B cell (primary cell): Measurements from ENCODE around the gene CASP9. TPM values are rescaled to one million over a fixed set of nuclear protein-coding genes. Genes with fewer than 3 reads are reported as not detected.

Experiments used
- ATAC-seq: fragments of 200-7000 bp; cut with Tn5 transposase; one replicate; pipeline ENCODE4 v1.10.0; 2021; ENCODE audit warnings: low read depth, mild to moderate bottlenecking, moderate number of reproducible peaks, moderate library complexity
- CTCF ChIA-PET: fragments of 350-600 bp; sonication (Branson Sonifier 250); formaldehyde crosslinking; loops from one replicate; lab custom pipeline; 2021; ENCODE audit warnings: antibody characterized with exemption, inconsistent platforms; lab: Charles Lee
- POLR2A ChIA-PET: fragments of 350-600 bp; sonication (Branson Sonifier 250); formaldehyde crosslinking; loops from one replicate; lab custom pipeline; 2021; ENCODE audit warnings: antibody characterized with exemption; lab: Charles Lee
- DNase-seq: peaks from one replicate; pipeline ENCODE4 v3.0.0; 2013
- H2AFZ ChIP-seq: 2 replicates; pipeline ENCODE4 v1.6.1; 2012; ENCODE audit warnings: mild to moderate bottlenecking, low read depth, low read length; ENCODE audit not compliant: insufficient read depth, poor library complexity, severe bottlenecking
- H3K27ac ChIP-seq, 2 donors: 1 replicate in 1 of 2; 2 replicates in 1 of 2; pipeline ENCODE4 v1.5.1; 2012 to 2013; ENCODE audit warnings: low read length in 2 of 2, mild to moderate bottlenecking in 2 of 2, moderate library complexity in 1 of 2
- H3K27me3 ChIP-seq, 4 experiments: fragments of 200-600 bp in 1 of 4; sonication (generic) in 1 of 4; replicated peaks in 1 of 4; 1 replicate in 2 of 4; 2 replicates in 2 of 4; pipeline versions ENCODE4 v1.6.1 to v1.7.0; 2013 to 2016; ENCODE audit warnings: low read length in 3 of 4, mild to moderate bottlenecking in 2 of 4, mixed read lengths in 1 of 4, moderate library complexity in 1 of 4; ENCODE audit not compliant: insufficient read depth in 4 of 4, control insufficient read depth in 3 of 4; ENCODE audit errors: control extremely low read depth in 1 of 4
- H3K36me3 ChIP-seq, 2 experiments: replicated peaks in 1 of 2; 1 replicate in 1 of 2; 2 replicates in 1 of 2; pipeline versions ENCODE4 v1.6.1 to v1.7.1; 2013; ENCODE audit warnings: low read length in 1 of 2; ENCODE audit not compliant: insufficient read depth in 2 of 2, control insufficient read depth in 1 of 2; ENCODE audit errors: control extremely low read depth in 1 of 2, extremely low read depth in 1 of 2
- H3K4me1 ChIP-seq, 2 donors: fragments of 200-600 bp in 1 of 2; sonication (generic) in 1 of 2; 1 replicate in 1 of 2; 2 replicates in 1 of 2; pipeline versions ENCODE4 v1.5.1 to v1.6.1; 2013 to 2017; ENCODE audit warnings: low read length in 2 of 2; ENCODE audit not compliant: control insufficient read depth in 2 of 2, insufficient read depth in 2 of 2
- H3K4me2 ChIP-seq: replicated peaks from 2 replicates; pipeline ENCODE3; 2012; ENCODE audit warnings: mild to moderate bottlenecking, low read depth, low read length; ENCODE audit not compliant: poor library complexity, severe bottlenecking
- H3K4me3 ChIP-seq, 5 experiments: fragments of 200-600 bp in 1 of 5; sonication (generic) in 1 of 5; 1 replicate in 3 of 5; 2 replicates in 2 of 5; pipeline versions ENCODE4 v1.5.1 to v1.7.0; 2011 to 2016; ENCODE audit warnings: low read length in 4 of 5, mild to moderate bottlenecking in 4 of 5, low read depth in 2 of 5, control low read depth in 1 of 5, moderate library complexity in 1 of 5; ENCODE audit not compliant: insufficient read depth in 1 of 5; ENCODE audit errors: control extremely low read depth in 1 of 5, extremely low read depth in 1 of 5
- H3K79me2 ChIP-seq: fragments of 200-600 bp; sonication (generic); one replicate; pipeline ENCODE4 v1.6.0; 2016; ENCODE audit warnings: low read length; ENCODE audit not compliant: control insufficient read depth, insufficient read depth
- H3K9ac ChIP-seq: fragments of 200-600 bp; sonication (generic); 2 replicates; pipeline ENCODE4 v1.6.1; 2017; ENCODE audit warnings: mild to moderate bottlenecking, low read length, moderate library complexity
- H3K9me3 ChIP-seq, 3 donors: one replicate each; pipeline versions ENCODE4 v1.6.1 to v1.7.1; 2013; ENCODE audit warnings: low read length in 2 of 3; ENCODE audit not compliant: control insufficient read depth in 2 of 3, insufficient read depth in 1 of 3; ENCODE audit errors: control extremely low read depth in 1 of 3
- H4K20me1 ChIP-seq: 2 replicates; pipeline ENCODE4 v1.6.0; 2012; ENCODE audit warnings: mild to moderate bottlenecking, low read length; ENCODE audit not compliant: insufficient read depth, control insufficient read depth, poor library complexity, severe bottlenecking
- H3K27ac Mint-ChIP-seq: one replicate; pipeline ENCODE4 v1.8.0; 2021; ENCODE audit warnings: mixed read lengths
- H3K27me3 Mint-ChIP-seq: one replicate; pipeline ENCODE4 v1.8.0; 2021; ENCODE audit warnings: mixed read lengths
- H3K4me1 Mint-ChIP-seq: one replicate; pipeline ENCODE4 v1.8.0; 2021; ENCODE audit warnings: mixed read lengths
- H3K4me3 Mint-ChIP-seq: one replicate; pipeline ENCODE4 v1.8.0; 2021; ENCODE audit warnings: mixed read lengths
- H3K9me3 Mint-ChIP-seq: one replicate; pipeline ENCODE4 v1.8.0; 2022; ENCODE audit warnings: mixed read lengths; ENCODE audit not compliant: insufficient read depth
- EZH2 ChIP-seq: IDR thresholded peaks from 2 replicates; pipeline ENCODE4 v1.6.1; 2012; ENCODE audit warnings: borderline replicate concordance, low read depth, mild to moderate bottlenecking, moderate library complexity, low read length; ENCODE audit not compliant: insufficient read depth, poor library complexity, severe bottlenecking
- WGBS: methylation state at CpG from one replicate; pipeline ENCODE4 v1.1.5; 2013; ENCODE audit warnings: missing lambda C conversion rate; ENCODE audit not compliant: insufficient coverage; 5-methylcytosine and 5-hydroxymethylcytosine counted together
- intact Hi-C: fragments of 100-400 bp; cut with micrococcal nuclease; formaldehyde crosslinking; loops from one replicate; pipeline ENCODE4 v1.10.0; 2022
- polyA plus RNA-seq: library from polyadenylated mRNA; depleted of rRNA; stranded (reverse); fragments of >200 nt; gene quantifications from 2 replicates; pipeline ENCODE4 v1.2.3, GENCODE V29; 2012
- total RNA-seq, 2 donors: library from RNA; stranded (reverse); fragments of 120-200 nt in 1 of 2; gene quantifications; 1 replicate in 1 of 2; 2 replicates in 1 of 2; pipeline versions ENCODE4 v1.2.3 to v1.2.4, GENCODE V29; 2013 to 2022
- TF ChIP-seq, protein P1 (sequence below): fragments of 200-600 bp; IDR thresholded peaks from one replicate; pipeline ENCODE4 v1.8.0; 2022; ENCODE audit warnings: antibody characterized with exemption, mild to moderate bottlenecking

CASP9 gene
- total and polyA plus RNA-seq, 2 donors (not counting 1 experiment from before 2014, with no cell fraction given): 16.8 to 22.9 TPM

DNA sequence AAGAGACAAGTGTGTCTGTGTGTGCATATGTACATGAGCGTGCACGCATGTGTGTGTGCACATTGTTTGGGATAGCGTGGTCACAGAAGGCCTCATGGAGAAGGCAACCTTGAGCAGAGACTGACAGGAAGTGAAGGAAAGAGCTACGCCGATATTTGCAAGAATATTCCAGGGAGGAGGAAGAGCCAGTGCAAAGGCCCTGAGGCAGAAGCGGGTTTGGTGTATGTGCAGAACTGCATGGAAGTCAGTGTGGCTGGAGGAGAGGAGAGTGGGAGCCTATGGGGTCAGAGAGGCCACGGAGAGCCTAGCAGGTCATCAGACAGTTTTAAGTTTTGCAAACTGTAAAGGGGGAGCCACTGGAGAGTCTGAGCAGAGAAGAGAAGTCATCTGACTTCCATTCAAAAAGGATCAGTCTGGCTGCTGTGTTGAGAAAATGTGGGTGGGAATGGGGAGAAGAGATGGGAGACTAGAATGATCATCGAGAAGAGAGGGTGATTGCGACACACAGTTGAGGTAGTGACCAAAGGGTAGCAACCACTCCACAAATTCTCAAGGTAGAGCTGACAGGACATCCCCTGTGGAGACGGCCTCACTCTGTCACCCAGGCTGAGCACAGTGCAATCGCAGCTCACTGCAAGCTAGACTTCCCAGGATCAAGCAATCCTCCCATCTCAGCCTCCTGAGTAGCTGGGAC is 44.2 kb downstream of the CASP9 start:
- Histone ChIP-seq H3K9ac (no peak overlapping the region), H3K4me3 (no peak overlapping the region), H3K79me2 (no peaks in the 10 kb centered on the region), H3K9me3 (no peaks in the 10 kb centered on the region), H3K4me2 (no peak overlapping the region), H3K27me3 (no peaks in the 10 kb centered on the region), H3K4me1 (no peaks in the 10 kb centered on the region), H3K27ac (no peak overlapping the region), H3K36me3 (no peaks in the 10 kb centered on the region), H2AFZ (no peak overlapping the region), H4K20me1 (no peaks in the 10 kb centered on the region)
- 89% methylated on average over 8 of the region's 11 CpGs for WGBS
- CTCF ChIA-PET: no interaction called here
- DNase-seq (no peak), ATAC-seq (no peak)
- no peaks in the 10 kb centered on the region for H3K9me3 Mint-ChIP-seq
- H3K4me3 Mint-ChIP-seq: no peak overlapping the region
- no peaks in the 10 kb centered on the region for H3K4me1 Mint-ChIP-seq
- no peak overlapping the region for H3K27ac Mint-ChIP-seq
- POLR2A ChIA-PET: no interaction called here
- H3K27me3 Mint-ChIP-seq: no peaks in the 10 kb centered on the region
- intact Hi-C loops: no loop called here
- TF ChIP-seq, protein P1, sequence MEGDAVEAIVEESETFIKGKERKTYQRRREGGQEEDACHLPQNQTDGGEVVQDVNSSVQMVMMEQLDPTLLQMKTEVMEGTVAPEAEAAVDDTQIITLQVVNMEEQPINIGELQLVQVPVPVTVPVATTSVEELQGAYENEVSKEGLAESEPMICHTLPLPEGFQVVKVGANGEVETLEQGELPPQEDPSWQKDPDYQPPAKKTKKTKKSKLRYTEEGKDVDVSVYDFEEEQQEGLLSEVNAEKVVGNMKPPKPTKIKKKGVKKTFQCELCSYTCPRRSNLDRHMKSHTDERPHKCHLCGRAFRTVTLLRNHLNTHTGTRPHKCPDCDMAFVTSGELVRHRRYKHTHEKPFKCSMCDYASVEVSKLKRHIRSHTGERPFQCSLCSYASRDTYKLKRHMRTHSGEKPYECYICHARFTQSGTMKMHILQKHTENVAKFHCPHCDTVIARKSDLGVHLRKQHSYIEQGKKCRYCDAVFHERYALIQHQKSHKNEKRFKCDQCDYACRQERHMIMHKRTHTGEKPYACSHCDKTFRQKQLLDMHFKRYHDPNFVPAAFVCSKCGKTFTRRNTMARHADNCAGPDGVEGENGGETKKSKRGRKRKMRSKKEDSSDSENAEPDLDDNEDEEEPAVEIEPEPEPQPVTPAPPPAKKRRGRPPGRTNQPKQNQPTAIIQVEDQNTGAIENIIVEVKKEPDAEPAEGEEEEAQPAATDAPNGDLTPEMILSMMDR: no peak
- no peak for TF ChIP-seq EZH2

DNA sequence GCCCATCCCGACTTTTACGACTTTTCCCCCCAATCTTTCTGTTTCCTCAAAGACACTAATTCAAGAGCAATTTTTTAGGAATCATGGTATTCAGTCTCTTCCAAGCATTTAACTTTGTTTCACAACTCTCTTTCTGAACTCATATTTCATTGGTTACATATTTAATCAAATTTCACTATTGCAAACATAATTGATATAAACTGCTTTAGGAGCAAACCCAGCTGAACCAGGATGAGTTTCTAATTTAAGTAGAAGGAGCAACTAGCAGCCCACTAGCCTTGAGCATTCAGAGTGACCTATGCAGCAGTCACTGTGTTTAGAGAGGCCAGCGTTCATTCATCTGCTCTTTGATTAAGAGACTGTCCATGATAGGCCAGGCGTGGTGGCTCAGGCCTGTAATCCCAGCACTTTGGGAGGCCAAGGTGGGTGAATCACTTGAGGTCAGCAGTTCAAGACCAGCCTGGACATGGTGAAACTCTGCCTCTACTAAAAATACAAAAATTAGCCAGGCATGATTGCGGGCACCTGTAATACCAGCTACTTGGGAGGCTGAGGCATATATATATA is 46.3 kb downstream of the CASP9 start:
- Mint-ChIP-seq H3K4me3 (no peak overlapping the region), H3K9me3 (no peaks in the 10 kb centered on the region), H3K27me3 (no peaks in the 10 kb centered on the region), H3K4me1 (no peaks in the 10 kb centered on the region), H3K27ac (no peak overlapping the region)
- no peaks in the 10 kb centered on the region for H3K9me3 ChIP-seq
- TF ChIP-seq, protein P1: no peak
- TF ChIP-seq EZH2: no peak
- ChIA-PET POLR2A (no interaction called here), CTCF (no interaction called here)
- no peak overlapping the region for H3K27ac ChIP-seq
- H3K4me2 ChIP-seq: no peak overlapping the region
- no peak overlapping the region for H3K4me3 ChIP-seq
- H3K4me1 ChIP-seq: no peaks in the 10 kb centered on the region
- ATAC-seq: no peak
- intact Hi-C loops: no loop called here
- H3K27me3 ChIP-seq: no peaks in the 10 kb centered on the region
- no peaks in the 10 kb centered on the region for H3K79me2 ChIP-seq
- no peak overlapping the region for H2AFZ ChIP-seq
- WGBS: 98% methylated on average over 4 of the region's 5 CpGs
- H3K36me3 ChIP-seq: no peaks in the 10 kb centered on the region
- no peaks in the 10 kb centered on the region for H4K20me1 ChIP-seq
- H3K9ac ChIP-seq: no peak overlapping the region
- no peak for DNase-seq
